Uterus (tissue), 4 donors: ENCODE measurements around the gene IGSF5. TPM values are rescaled to one million over a fixed set of nuclear protein-coding genes. Genes with fewer than 3 reads are reported as not detected.

ENCODE experiments used
- DNase-seq, 2 donors: peaks; one replicate each; pipeline ENCODE4 v3.0.0-alpha.2; 2019 to 2020
- H3K27ac ChIP-seq, 2 donors: fragments of 200-600 bp; sonication (generic); 1 replicate in 1 of 2; 2 replicates in 1 of 2; pipeline ENCODE4 v1.5.1; 2016 to 2018
- H3K27me3 ChIP-seq, 2 donors: fragments of 200-600 bp; sonication (generic); one replicate each; pipeline ENCODE4 v1.5.1; 2018 to 2019; ENCODE audit warnings: control low read depth in 1 of 2
- H3K36me3 ChIP-seq, 2 donors: fragments of 200-600 bp; sonication (generic); one replicate each; pipeline ENCODE4 v1.5.1; 2019; ENCODE audit warnings: control low read depth in 1 of 2
- H3K4me1 ChIP-seq, 2 donors: fragments of 200-600 bp; sonication (generic); one replicate each; pipeline ENCODE4 v1.5.1; 2018 to 2019; ENCODE audit warnings: control low read depth in 1 of 2
- H3K4me3 ChIP-seq, 2 donors: fragments of 200-600 bp; sonication (generic); 1 replicate in 1 of 2; 2 replicates in 1 of 2; pipeline ENCODE4 v1.5.1; 2018 to 2019; ENCODE audit warnings: mild to moderate bottlenecking in 1 of 2
- H3K9me3 ChIP-seq, 2 donors: fragments of 200-600 bp; sonication (generic); one replicate each; pipeline ENCODE4 v1.5.1; 2019; ENCODE audit warnings: control low read depth in 1 of 2
- POLR2A ChIP-seq, 2 donors: fragments of 450-650 bp; IDR thresholded peaks; one replicate each; pipeline ENCODE4 v1.6.1; 2016; ENCODE audit warnings: antibody characterized with exemption in 2 of 2, mild to moderate bottlenecking in 1 of 2, moderate library complexity in 1 of 2
- intact Hi-C: fragments of 100-400 bp; cut with DNase I; formaldehyde crosslinking; loops from one replicate; pipeline ENCODE4 v1.15.1; 2023; ENCODE audit warnings: low total_unique reads
- total RNA-seq, 4 donors: library from RNA; depleted of rRNA in 3 of 4; stranded (reverse); fragments of >200 nt in 3 of 4; gene quantifications; one replicate each; pipeline versions ENCODE4 v1.1.0 to v1.2.4, GENCODE V29; 2014 to 2023
- TF ChIP-seq, protein P1 (sequence below), 4 experiments: fragments of 200-600 bp in 2 of 4; fragments of 450-650 bp in 2 of 4; sonication (generic) in 2 of 4; IDR thresholded peaks; one replicate each; pipeline ENCODE4 v1.5.1; 2016 to 2019; ENCODE audit warnings: antibody characterized with exemption in 4 of 4, mild to moderate bottlenecking in 2 of 4, moderate library complexity in 1 of 4
- donor health status: DM: yes; HTN: yes; CAD: no.

The IGSF5 gene
- total RNA-seq, 4 donors from 2014 or later, result 0.27 to 1.0 TPM; not detected in 2

DNA sequence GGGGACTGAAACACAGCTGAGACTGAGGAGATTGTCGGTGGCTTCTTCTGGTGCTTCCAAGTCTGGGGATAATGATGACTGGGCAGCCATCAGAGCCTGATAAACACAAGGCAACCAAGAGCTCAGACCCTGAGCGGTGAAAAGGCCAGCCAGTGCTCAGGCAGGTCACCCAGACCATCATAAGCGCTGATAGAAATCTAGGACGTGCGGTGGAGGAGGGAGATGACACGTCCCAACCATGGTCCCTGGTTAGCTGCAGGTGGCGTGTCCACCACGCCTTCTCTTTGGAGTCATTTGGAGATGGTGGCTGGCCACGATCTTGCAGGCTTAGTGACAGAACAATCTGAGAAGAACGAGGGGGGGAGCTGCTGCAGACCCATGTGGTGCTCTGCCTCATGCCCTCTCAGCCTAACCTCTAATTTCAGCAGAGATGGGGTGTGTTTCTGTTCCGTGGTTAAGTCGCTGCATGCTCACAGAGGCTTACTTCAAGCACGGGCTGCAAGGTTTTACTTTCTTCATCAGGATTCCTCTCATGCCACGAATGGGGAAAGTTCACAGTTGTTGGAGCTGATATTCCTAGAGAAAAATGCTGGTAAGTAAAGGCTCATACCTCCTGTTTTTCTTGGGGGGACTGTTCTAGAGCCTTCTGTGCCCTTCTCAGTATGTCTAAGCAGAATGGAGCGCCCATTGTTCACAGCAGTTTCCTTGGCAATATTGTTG lies 17.4 kb upstream of the IGSF5 start:
- no peaks in the 10 kb centered on the region for H3K9me3 ChIP-seq
- TF ChIP-seq, protein P1, sequence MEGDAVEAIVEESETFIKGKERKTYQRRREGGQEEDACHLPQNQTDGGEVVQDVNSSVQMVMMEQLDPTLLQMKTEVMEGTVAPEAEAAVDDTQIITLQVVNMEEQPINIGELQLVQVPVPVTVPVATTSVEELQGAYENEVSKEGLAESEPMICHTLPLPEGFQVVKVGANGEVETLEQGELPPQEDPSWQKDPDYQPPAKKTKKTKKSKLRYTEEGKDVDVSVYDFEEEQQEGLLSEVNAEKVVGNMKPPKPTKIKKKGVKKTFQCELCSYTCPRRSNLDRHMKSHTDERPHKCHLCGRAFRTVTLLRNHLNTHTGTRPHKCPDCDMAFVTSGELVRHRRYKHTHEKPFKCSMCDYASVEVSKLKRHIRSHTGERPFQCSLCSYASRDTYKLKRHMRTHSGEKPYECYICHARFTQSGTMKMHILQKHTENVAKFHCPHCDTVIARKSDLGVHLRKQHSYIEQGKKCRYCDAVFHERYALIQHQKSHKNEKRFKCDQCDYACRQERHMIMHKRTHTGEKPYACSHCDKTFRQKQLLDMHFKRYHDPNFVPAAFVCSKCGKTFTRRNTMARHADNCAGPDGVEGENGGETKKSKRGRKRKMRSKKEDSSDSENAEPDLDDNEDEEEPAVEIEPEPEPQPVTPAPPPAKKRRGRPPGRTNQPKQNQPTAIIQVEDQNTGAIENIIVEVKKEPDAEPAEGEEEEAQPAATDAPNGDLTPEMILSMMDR (IDR thresholded peaks at IDR 0.05), result no peak
- TF ChIP-seq POLR2A (IDR thresholded peaks at IDR 0.05), result no peak
- H3K27ac ChIP-seq, result no peak overlapping the region
- H3K4me1 ChIP-seq, result no peaks in the 10 kb centered on the region
- H3K27me3 ChIP-seq, result no peaks in the 10 kb centered on the region
- no peak for DNase-seq
- intact Hi-C loops, result no loop called here
- no peak overlapping the region for H3K4me3 ChIP-seq
- no peaks in the 10 kb centered on the region for H3K36me3 ChIP-seq

DNA sequence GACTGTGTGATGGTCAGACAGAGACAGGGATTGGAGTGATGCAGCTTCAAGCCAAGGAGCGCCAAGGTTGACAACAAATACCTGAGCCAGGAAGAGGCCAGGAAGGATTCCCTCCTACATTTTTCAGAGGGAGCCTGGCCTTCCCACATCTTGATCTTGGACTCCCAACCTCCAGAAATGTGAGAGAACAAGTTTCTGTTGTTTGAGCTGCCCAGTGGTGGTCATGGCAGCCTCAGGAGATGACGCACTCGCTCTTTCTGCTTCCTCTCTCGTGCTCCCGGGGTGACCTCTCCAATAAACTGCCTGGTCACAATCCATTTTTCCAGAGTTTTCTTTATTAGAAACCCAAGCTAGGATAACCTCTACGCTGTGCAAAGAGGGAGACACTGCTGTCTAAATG lies 16.6 kb upstream of the IGSF5 start:
- no peaks in the 10 kb centered on the region for H3K27me3 ChIP-seq
- no peaks in the 10 kb centered on the region for H3K36me3 ChIP-seq
- intact Hi-C loops, result no loop called here
- H3K27ac ChIP-seq, result no peak overlapping the region
- TF ChIP-seq POLR2A (IDR thresholded peaks at IDR 0.05), result no peak
- TF ChIP-seq, protein P1 (IDR thresholded peaks at IDR 0.05), result no peak
- no peak overlapping the region for H3K4me3 ChIP-seq
- H3K4me1 ChIP-seq, result no peaks in the 10 kb centered on the region
- no peaks in the 10 kb centered on the region for H3K9me3 ChIP-seq
- no peak for DNase-seq

DNA sequence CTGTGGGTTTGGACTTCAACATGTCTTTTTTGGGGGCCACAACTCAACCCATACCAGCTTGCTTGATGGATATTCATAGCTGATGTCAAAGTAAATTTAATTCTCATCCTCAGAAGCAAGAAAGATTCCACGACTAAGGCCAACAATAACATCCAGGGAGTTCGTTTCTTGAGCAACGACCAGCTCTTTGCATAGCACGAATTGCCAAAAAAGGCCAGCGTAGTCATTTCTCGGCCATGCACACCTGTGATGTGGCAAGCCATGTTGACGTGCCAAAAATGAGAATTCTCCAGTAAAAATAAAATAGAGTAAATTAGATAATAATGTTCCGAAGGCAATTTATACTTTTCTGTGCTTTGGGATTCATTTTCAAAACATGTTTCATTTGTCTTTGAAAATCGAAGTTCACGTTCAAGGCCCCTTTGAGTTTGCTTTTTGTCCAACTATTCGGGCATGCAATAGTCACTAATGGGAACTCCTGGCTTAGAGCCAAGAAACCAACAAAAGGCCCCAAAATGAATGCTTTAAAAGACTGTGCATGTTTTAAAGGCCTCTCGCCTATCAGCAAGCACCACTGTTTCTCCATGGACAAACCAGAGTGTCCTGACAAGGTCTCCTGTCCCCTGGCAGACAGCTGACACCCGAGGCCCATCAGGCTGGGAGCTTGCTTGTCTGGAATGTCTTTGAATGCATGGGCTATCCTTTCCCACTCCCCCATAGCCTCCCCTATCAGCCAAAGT lies 14.4 kb upstream of the IGSF5 start:
- no peak overlapping the region for H3K4me3 ChIP-seq
- no peaks in the 10 kb centered on the region for H3K9me3 ChIP-seq
- DNase-seq, result no peak
- no peaks in the 10 kb centered on the region for H3K4me1 ChIP-seq
- TF ChIP-seq, protein P1 (IDR thresholded peaks at IDR 0.05), result no peak
- no peak for TF ChIP-seq POLR2A (IDR thresholded peaks at IDR 0.05)
- H3K27me3 ChIP-seq, result no peaks in the 10 kb centered on the region
- H3K27ac ChIP-seq, result no peak overlapping the region
- intact Hi-C loops, result no loop called here
- no peaks in the 10 kb centered on the region for H3K36me3 ChIP-seq

GRCh38 chr21:39736716-39737115 lies 8.3 kb upstream of the IGSF5 start:
- no peak overlapping the region for H3K4me3 ChIP-seq
- DNase-seq, result no peak
- TF ChIP-seq, protein P1 (IDR thresholded peaks at IDR 0.05), result no peak
- no peak for TF ChIP-seq POLR2A (IDR thresholded peaks at IDR 0.05)
- H3K27ac ChIP-seq, result no peak overlapping the region
- H3K36me3 ChIP-seq, result no peaks in the 10 kb centered on the region
- H3K4me1 ChIP-seq, result no peaks in the 10 kb centered on the region
- no peaks in the 10 kb centered on the region for H3K9me3 ChIP-seq
- intact Hi-C loops, result no loop called here
- no peaks in the 10 kb centered on the region for H3K27me3 ChIP-seq

DNA sequence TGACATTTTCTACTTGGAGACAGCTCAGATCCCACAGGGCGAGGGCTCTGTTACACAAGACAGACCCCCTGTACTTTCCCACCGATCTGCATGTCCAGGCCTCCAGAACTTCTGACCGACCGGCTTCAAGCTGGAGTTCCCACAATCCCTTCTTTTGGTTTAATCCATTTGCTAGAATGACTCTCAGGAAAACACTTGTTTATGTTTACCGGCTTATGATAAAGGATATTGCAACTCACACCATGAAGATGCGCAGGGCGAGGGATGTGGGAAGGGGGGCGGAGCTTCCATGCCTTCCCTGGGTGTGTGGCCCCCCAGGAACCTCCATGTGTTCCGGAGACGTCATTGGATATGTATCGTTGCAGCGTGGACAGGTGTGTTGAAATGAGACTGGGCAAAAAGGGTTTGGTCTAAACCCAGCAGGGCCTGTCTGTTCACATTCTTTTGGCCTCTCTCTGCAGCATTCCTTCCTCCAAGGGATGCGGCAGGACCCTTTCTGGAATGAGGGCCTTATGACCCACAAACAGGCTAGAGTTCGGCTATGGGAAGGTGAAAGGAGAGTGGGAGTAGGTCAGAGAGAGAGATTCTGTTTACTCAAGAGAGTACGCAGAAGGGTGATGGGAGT lies 7.5 kb upstream of the IGSF5 start:
- no peak for DNase-seq
- intact Hi-C loops, result no loop called here
- no peak overlapping the region for H3K27ac ChIP-seq
- no peaks in the 10 kb centered on the region for H3K9me3 ChIP-seq
- no peaks in the 10 kb centered on the region for H3K27me3 ChIP-seq
- no peak overlapping the region for H3K4me3 ChIP-seq
- H3K4me1 ChIP-seq, result no peaks in the 10 kb centered on the region
- no peaks in the 10 kb centered on the region for H3K36me3 ChIP-seq
- TF ChIP-seq POLR2A (IDR thresholded peaks at IDR 0.05), result no peak
- TF ChIP-seq, protein P1 (IDR thresholded peaks at IDR 0.05), result no peak
